Thoracic aorta (tissue), 2 donors: Measurements from ENCODE around the gene CUBN. TPM values are rescaled to one million over a fixed set of nuclear protein-coding genes. Genes with fewer than 3 reads are reported as not detected.

Source experiments
- ATAC-seq: fragments of 150-250 bp; one replicate; pipeline ENCODE4 v1.8.0; 2017; ENCODE audit warnings: low read depth; ENCODE audit not compliant: insufficient number of reproducible peaks, low FRiP score
- DNase-seq: peaks from one replicate; pipeline ENCODE4 v3.0.0-alpha.2; 2020; ENCODE audit warnings: low spot score
- H3K27ac ChIP-seq, 2 donors: fragments of 200-600 bp; sonication (generic); 1 replicate in 1 of 2; 2 replicates in 1 of 2; pipeline ENCODE4 v1.5.1; 2016; ENCODE audit warnings: mild to moderate bottlenecking in 2 of 2, moderate library complexity in 2 of 2
- H3K27me3 ChIP-seq: fragments of 200-600 bp; sonication (generic); replicated peaks from 2 replicates; pipeline ENCODE4 v1.6.0; 2016; ENCODE audit warnings: mild to moderate bottlenecking; ENCODE audit not compliant: insufficient read depth
- H3K36me3 ChIP-seq: fragments of 200-600 bp; sonication (generic); one replicate; pipeline ENCODE4 v1.5.1; 2016
- H3K4me1 ChIP-seq, 2 donors: fragments of 200-600 bp; sonication (generic); 1 replicate in 1 of 2; 2 replicates in 1 of 2; pipeline versions ENCODE4 v1.5.1 to v1.6.0; 2016; ENCODE audit warnings: low read depth in 2 of 2, mild to moderate bottlenecking in 1 of 2; ENCODE audit not compliant: control insufficient read depth in 1 of 2
- H3K4me3 ChIP-seq: fragments of 200-600 bp; sonication (generic); 2 replicates; pipeline ENCODE4 v1.5.1; 2016; ENCODE audit warnings: mild to moderate bottlenecking
- H3K9me3 ChIP-seq: fragments of 200-600 bp; sonication (generic); 2 replicates; pipeline ENCODE4 v1.5.1; 2016
- CTCF ChIP-seq: fragments of 200-600 bp; sonication (generic); IDR thresholded peaks from one replicate; pipeline ENCODE4 v1.5.1; 2019; ENCODE audit warnings: antibody characterized with exemption
- total RNA-seq, 2 donors: library from RNA; depleted of rRNA; stranded (reverse); fragments of >200 nt; gene quantifications; one replicate each; pipeline versions ENCODE4 v1.1.0 to v1.2.3, GENCODE V29; 2016

The CUBN gene
- total RNA-seq, 2 donors from 2014 or later = 4.1 to 4.6 TPM

GRCh38 chr10:16822027-16822426, 307.6 kb downstream of the CUBN start:
- no peaks in the 10 kb centered on the region for H3K9me3 ChIP-seq
- no peak overlapping the region for H3K27ac ChIP-seq
- H3K36me3 ChIP-seq = no peaks in the 10 kb centered on the region
- peaks cover 5 to 7% of the 10 kb centered on the region in 2 donors for H3K4me1 ChIP-seq
- no peak for DNase-seq
- no peaks in the 10 kb centered on the region for H3K27me3 ChIP-seq
- ATAC-seq = no peak
- H3K4me3 ChIP-seq = no peak overlapping the region
- no peak for TF ChIP-seq CTCF

GRCh38 chr10:16820421-16820820, 309.2 kb downstream of the CUBN start:
- no peaks in the 10 kb centered on the region for H3K27me3 ChIP-seq
- H3K4me1 ChIP-seq = peaks cover 7 to 18% of the 10 kb centered on the region in 2 donors
- no peak for TF ChIP-seq CTCF
- no peaks in the 10 kb centered on the region for H3K36me3 ChIP-seq
- ATAC-seq (no peak), DNase-seq (no peak)
- no peak overlapping the region for H3K27ac ChIP-seq
- no peaks in the 10 kb centered on the region for H3K9me3 ChIP-seq
- no peak overlapping the region for H3K4me3 ChIP-seq

GRCh38 chr10:16820018-16820417, 309.6 kb downstream of the CUBN start:
- no peak for TF ChIP-seq CTCF
- H3K27ac ChIP-seq = no peak overlapping the region
- DNase-seq (no peak), ATAC-seq (no peak)
- peaks cover 7 to 22% of the 10 kb centered on the region in 2 donors for H3K4me1 ChIP-seq
- H3K36me3 ChIP-seq = no peaks in the 10 kb centered on the region
- no peaks in the 10 kb centered on the region for H3K9me3 ChIP-seq
- H3K27me3 ChIP-seq = no peaks in the 10 kb centered on the region
- no peak overlapping the region for H3K4me3 ChIP-seq

GRCh38 chr10:16819436-16819835, 310.2 kb downstream of the CUBN start:
- Histone ChIP-seq H3K4me3 (no peak overlapping the region), H3K27me3 (no peaks in the 10 kb centered on the region), H3K27ac (no peak overlapping the region), H3K9me3 (no peaks in the 10 kb centered on the region), H3K36me3 (no peaks in the 10 kb centered on the region), H3K4me1 (peaks cover 7 to 28% of the 10 kb centered on the region in 2 donors)
- ATAC-seq (no peak), DNase-seq (no peak)
- TF ChIP-seq CTCF = no peak

GRCh38 chr10:16819026-16819425, 310.6 kb downstream of the CUBN start:
- no peaks in the 10 kb centered on the region for H3K36me3 ChIP-seq
- no peaks in the 10 kb centered on the region for H3K9me3 ChIP-seq
- H3K4me1 ChIP-seq = peaks cover 7 to 32% of the 10 kb centered on the region in 2 donors
- H3K4me3 ChIP-seq = no peak overlapping the region
- no peak for ATAC-seq
- no peak for DNase-seq
- no peak for TF ChIP-seq CTCF
- H3K27ac ChIP-seq = peak overlapping the region in 1 of 2 donors; percentile 83
- no peaks in the 10 kb centered on the region for H3K27me3 ChIP-seq
